HUES48 (cell line): ENCODE results near the gene TSHZ2.
"Not testable (repeated sequence)": the region's sequence is repeated elsewhere in the genome, so short reads cannot be mapped to it uniquely, and the experiment has no call there.

Experiments used
- H3K27ac ChIP-seq: one replicate; pipeline ENCODE4 v1.7.0; 2013; ENCODE audit warnings: low read depth, low read length, inconsistent platforms
- H3K27me3 ChIP-seq: 2 replicates; pipeline ENCODE4 v1.6.1; 2013; ENCODE audit warnings: mild to moderate bottlenecking, low read length; ENCODE audit not compliant: control insufficient read depth, insufficient read depth
- H3K36me3 ChIP-seq: 2 replicates; pipeline ENCODE4 v1.6.1; 2013; ENCODE audit warnings: low read length; ENCODE audit not compliant: control insufficient read depth, insufficient read depth
- H3K4me1 ChIP-seq: 2 replicates; pipeline ENCODE4 v1.6.1; 2013; ENCODE audit warnings: mild to moderate bottlenecking, low read length; ENCODE audit not compliant: control insufficient read depth, insufficient read depth
- H3K4me3 ChIP-seq: 2 replicates; pipeline ENCODE4 v1.5.1; 2013; ENCODE audit warnings: mild to moderate bottlenecking, low read depth, low read length
- H3K9ac ChIP-seq: 2 replicates; pipeline ENCODE4 v1.6.1; 2013; ENCODE audit warnings: mild to moderate bottlenecking, low read depth, low read length, moderate library complexity
- H3K9me3 ChIP-seq: 2 replicates; pipeline ENCODE4 v1.6.1; 2013; ENCODE audit warnings: low read length; ENCODE audit not compliant: control insufficient read depth, insufficient read depth

Gene TSHZ2

DNA sequence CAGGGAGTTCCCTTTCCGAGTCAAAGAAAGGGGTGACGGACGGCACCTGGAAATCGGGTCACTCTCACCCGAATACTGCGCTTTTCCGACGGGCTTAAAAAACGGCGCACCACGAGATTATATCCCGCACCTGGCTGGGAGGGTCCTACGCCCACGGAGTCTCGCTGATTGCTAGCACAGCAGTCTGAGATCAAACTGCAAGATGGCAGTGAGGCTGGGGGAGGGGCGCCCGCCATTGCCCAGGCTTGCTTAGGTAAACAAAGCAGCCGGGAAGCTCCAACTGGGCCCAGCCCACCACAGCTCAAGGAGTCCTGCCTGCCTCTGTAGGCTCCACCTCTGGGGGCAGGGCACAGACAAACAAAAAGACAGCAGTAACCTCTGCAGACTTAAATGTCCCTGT is 500.7 kb downstream of the TSHZ2 start:
- H3K4me3 ChIP-seq = not testable (repeated sequence)

DNA sequence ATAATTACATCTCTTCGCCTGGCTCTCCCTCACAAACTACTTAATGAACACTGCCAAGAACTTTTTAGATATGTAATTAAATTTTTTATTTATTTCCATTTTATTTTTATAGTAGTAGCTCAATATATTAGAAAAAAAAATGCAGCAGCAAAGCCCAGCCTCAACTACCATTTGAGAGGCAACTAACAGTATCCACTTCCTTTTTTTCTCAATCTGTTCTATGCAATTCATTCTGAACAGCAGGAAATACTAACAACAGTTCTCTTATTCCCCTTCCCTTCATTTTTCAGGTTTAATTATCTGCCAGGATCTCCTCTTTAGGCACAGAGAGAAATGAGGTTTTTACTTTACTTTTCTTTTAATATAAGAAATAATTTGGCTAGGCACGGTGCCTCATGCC is 508.8 kb downstream of the TSHZ2 start:
- H3K9me3 ChIP-seq = no peaks in the 10 kb centered on the region
- H3K9ac ChIP-seq = no peak overlapping the region
- H3K27ac ChIP-seq = no peak overlapping the region
- no peak overlapping the region for H3K4me3 ChIP-seq
- H3K36me3 ChIP-seq = no peaks in the 10 kb centered on the region
- no peaks in the 10 kb centered on the region for H3K27me3 ChIP-seq
- no peaks in the 10 kb centered on the region for H3K4me1 ChIP-seq

More for the DNA sequence above, 500.7 kb downstream of the TSHZ2 start:
- not testable (repeated sequence) for H3K27ac ChIP-seq, H3K9ac ChIP-seq, H3K27me3 ChIP-seq, H3K9me3 ChIP-seq, H3K4me1 ChIP-seq, H3K36me3 ChIP-seq

GRCh38 chr20:53487461-53488200 is 515.5 kb downstream of the TSHZ2 start:
- Histone ChIP-seq H3K27ac (no peak overlapping the region), H3K4me3 (no peak overlapping the region), H3K27me3 (no peaks in the 10 kb centered on the region), H3K9ac (no peak overlapping the region), H3K4me1 (0 out of 2 replicates have a peak, but pooled peaks cover 3% of the 10 kb centered on the region), H3K36me3 (no peaks in the 10 kb centered on the region), H3K9me3 (no peaks in the 10 kb centered on the region)

GRCh38 chr20:53488775-53489272 is 516.7 kb downstream of the TSHZ2 start:
- no peak overlapping the region for H3K9ac ChIP-seq
- no peak overlapping the region for H3K27ac ChIP-seq
- H3K4me1 ChIP-seq = 0 out of 2 replicates have a peak, but pooled peaks cover 3% of the 10 kb centered on the region
- H3K27me3 ChIP-seq = no peaks in the 10 kb centered on the region
- H3K36me3 ChIP-seq = no peaks in the 10 kb centered on the region
- no peak overlapping the region for H3K4me3 ChIP-seq
- H3K9me3 ChIP-seq = no peaks in the 10 kb centered on the region

GRCh38 chr20:53489528-53489927 is 517.4 kb downstream of the TSHZ2 start:
- H3K36me3 ChIP-seq = no peaks in the 10 kb centered on the region
- H3K9me3 ChIP-seq = no peaks in the 10 kb centered on the region
- H3K27ac ChIP-seq = no peak overlapping the region
- 0 out of 2 replicates have a peak, but pooled peaks cover 4% of the 10 kb centered on the region for H3K4me1 ChIP-seq
- H3K27me3 ChIP-seq = no peaks in the 10 kb centered on the region
- no peak overlapping the region for H3K9ac ChIP-seq
- no peak overlapping the region for H3K4me3 ChIP-seq

DNA sequence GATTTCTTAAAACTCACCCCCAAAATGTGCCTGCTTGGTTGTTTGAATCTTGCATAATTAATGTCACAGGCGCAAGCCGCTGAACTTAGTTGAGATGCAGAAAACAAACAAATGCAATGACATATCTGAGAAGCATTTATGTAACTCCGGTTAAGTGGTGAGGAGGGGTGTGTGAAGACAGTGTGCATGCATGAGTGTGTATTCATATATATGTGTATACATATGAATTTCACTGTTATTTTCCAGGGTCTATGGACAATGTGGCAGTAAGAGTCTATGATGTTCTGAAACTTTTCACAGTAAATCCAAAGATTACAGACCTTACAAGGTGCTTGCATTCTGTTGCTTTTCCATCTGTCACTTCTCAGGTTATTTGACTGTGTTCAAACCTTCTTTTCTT is 518.5 kb downstream of the TSHZ2 start:
- Histone ChIP-seq H3K36me3 (no peaks in the 10 kb centered on the region), H3K4me1 (0 out of 2 replicates have a peak, but pooled peaks cover 8% of the 10 kb centered on the region), H3K9ac (no peak overlapping the region), H3K27me3 (no peaks in the 10 kb centered on the region), H3K27ac (no peak overlapping the region), H3K4me3 (no peak overlapping the region), H3K9me3 (no peaks in the 10 kb centered on the region)

GRCh38 chr20:53491462-53491861 is 519.3 kb downstream of the TSHZ2 start:
- Histone ChIP-seq H3K27me3 (no peaks in the 10 kb centered on the region), H3K27ac (no peak overlapping the region), H3K36me3 (no peaks in the 10 kb centered on the region), H3K9me3 (no peaks in the 10 kb centered on the region), H3K4me3 (no peak overlapping the region), H3K9ac (no peak overlapping the region), H3K4me1 (0 out of 2 replicates have a peak, but pooled peaks cover 8% of the 10 kb centered on the region)

DNA sequence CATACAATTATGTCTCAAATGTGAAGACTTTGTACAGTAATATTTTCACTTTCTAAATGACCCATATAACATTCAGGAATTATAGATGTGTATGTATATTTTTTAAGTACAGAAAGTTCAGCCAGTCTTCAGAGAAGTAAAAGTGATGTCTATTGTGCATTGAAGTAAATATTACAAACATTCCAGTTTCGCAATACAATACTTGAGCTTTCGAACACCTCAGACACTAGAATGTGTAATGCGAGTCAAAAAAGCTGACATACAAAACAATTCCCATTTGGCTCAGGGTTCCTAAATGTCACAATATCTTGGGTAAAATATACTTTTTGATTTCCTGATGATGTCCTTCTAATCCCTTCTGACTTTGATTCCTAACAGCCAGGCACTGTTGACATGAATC is 520.1 kb downstream of the TSHZ2 start:
- no peak overlapping the region for H3K4me3 ChIP-seq
- H3K9me3 ChIP-seq = no peaks in the 10 kb centered on the region
- H3K4me1 ChIP-seq = 0 out of 2 replicates have a peak, but pooled peaks cover 8% of the 10 kb centered on the region
- H3K27ac ChIP-seq = no peak overlapping the region
- H3K36me3 ChIP-seq = no peaks in the 10 kb centered on the region
- no peak overlapping the region for H3K9ac ChIP-seq
- no peaks in the 10 kb centered on the region for H3K27me3 ChIP-seq

- H3K9me3 ChIP-seq = no peaks in the 10 kb centered on the region
- H3K36me3 ChIP-seq = no peaks in the 10 kb centered on the region
- H3K4me3 ChIP-seq = no peak overlapping the region
- H3K27ac ChIP-seq = no peak overlapping the region
- no peaks in the 10 kb centered on the region for H3K27me3 ChIP-seq
- no peak overlapping the region for H3K9ac ChIP-seq
- H3K4me1 ChIP-seq = 0 out of 2 replicates have a peak, but pooled peaks cover 8% of the 10 kb centered on the region
Measured at GRCh38 chr20:53493311-53493857, 521.2 kb downstream of the TSHZ2 start.

GRCh38 chr20:53494753-53495152 is 522.6 kb downstream of the TSHZ2 start:
- Histone ChIP-seq H3K4me3 (no peak overlapping the region), H3K27ac (no peak overlapping the region), H3K4me1 (0 out of 2 replicates have a peak, but pooled peaks cover 6% of the 10 kb centered on the region), H3K9me3 (no peaks in the 10 kb centered on the region), H3K36me3 (no peaks in the 10 kb centered on the region), H3K9ac (no peak overlapping the region), H3K27me3 (no peaks in the 10 kb centered on the region)

DNA sequence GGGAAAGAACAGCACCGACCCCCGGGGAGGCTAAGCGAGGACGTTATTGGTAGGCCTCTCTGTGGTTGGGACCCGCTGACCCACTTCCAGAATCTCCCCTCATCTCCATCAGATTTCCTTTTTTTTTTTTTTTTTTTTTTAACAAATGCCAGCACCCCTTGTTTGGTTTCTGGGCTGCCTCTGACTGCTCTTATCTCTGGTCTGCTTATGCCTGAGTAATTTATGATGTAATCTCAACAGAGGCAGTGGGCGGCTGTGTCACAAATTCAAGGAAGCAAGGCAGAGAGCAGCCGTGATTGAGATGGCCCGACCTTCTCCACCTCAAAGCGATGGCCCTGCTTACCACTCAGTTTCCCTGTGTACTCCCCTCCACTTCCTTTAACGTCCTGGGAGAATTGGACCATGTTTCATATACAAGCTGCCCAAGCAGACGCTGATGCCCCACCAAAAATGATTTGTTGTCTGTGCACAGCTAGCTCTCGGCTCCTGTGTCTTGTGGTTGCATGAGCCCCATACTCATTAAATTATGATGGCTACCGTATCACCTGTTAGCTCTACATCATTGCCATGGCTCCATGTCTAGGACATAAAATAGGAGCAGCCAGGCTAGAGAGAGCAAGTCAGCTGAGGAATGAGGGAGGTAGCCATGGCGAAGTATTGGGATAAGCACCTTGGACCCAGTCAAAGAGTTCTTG is 523.4 kb downstream of the TSHZ2 start:
- H3K27ac ChIP-seq = no peak overlapping the region
- H3K9me3 ChIP-seq = no peaks in the 10 kb centered on the region
- no peaks in the 10 kb centered on the region for H3K36me3 ChIP-seq
- H3K27me3 ChIP-seq = no peaks in the 10 kb centered on the region
- H3K4me3 ChIP-seq = no peak overlapping the region
- H3K4me1 ChIP-seq = 0 out of 2 replicates have a peak, but pooled peaks cover 5% of the 10 kb centered on the region
- H3K9ac ChIP-seq = no peak overlapping the region
